HG03439 (cell line): ENCODE results near the gene ARHGAP23.
A peak's percentile ranks its signal among the peaks of the same experiment; 100 is the strongest.

ENCODE experiments used
- ATAC-seq: cut with Tn5 transposase; IDR thresholded peaks from one replicate; pipeline ENCODE4 v1.9.1; 2021; ENCODE audit warnings: mild to moderate bottlenecking, moderate library complexity; ENCODE audit not compliant: unreplicated experiment

Gene ARHGAP23

GRCh38 chr17:38545531-38546225, 117.4 kb downstream of the ARHGAP23 start:
- ATAC-seq: no peak

- no peak for ATAC-seq
These were observed 118.1 kb downstream of the ARHGAP23 start for GRCh38 chr17:38546396-38546795.

GRCh38 chr17:38547444-38547843, 119.2 kb downstream of the ARHGAP23 start:
- no peak for ATAC-seq

GRCh38 chr17:38549285-38549684, 121.0 kb downstream of the ARHGAP23 start:
- no peak for ATAC-seq

- no peak for ATAC-seq
These were observed 122.4 kb downstream of the ARHGAP23 start for GRCh38 chr17:38550661-38551060.

GRCh38 chr17:38551121-38551520, 122.9 kb downstream of the ARHGAP23 start:
- ATAC-seq: no peak

- ATAC-seq: no peak
These were observed 124.1 kb downstream of the ARHGAP23 start for GRCh38 chr17:38552343-38552742.

- ATAC-seq: no peak
These were observed 126.4 kb downstream of the ARHGAP23 start for GRCh38 chr17:38554430-38555350.

- ATAC-seq: no peak
These were observed 128.0 kb downstream of the ARHGAP23 start for GRCh38 chr17:38556239-38556638.

GRCh38 chr17:38557396-38557795, 129.1 kb downstream of the ARHGAP23 start:
- no peak for ATAC-seq

GRCh38 chr17:38557836-38558727, 129.8 kb downstream of the ARHGAP23 start:
- peak; percentile 82 for ATAC-seq

GRCh38 chr17:38558728-38559050, 130.4 kb downstream of the ARHGAP23 start:
- no peak for ATAC-seq

- peak; percentile 54 for ATAC-seq
These were observed 131.0 kb downstream of the ARHGAP23 start for GRCh38 chr17:38559051-38559879.

GRCh38 chr17:38559880-38560230, 131.6 kb downstream of the ARHGAP23 start:
- no peak for ATAC-seq

GRCh38 chr17:38560503-38561318, 132.4 kb downstream of the ARHGAP23 start:
- ATAC-seq: no peak

GRCh38 chr17:38561416-38562214, 133.4 kb downstream of the ARHGAP23 start:
- ATAC-seq: no peak
